Measurements from ENCODE around the gene IRF8. TPM values are rescaled to one million over a fixed set of nuclear protein-coding genes. Genes with fewer than 3 reads are reported as not detected.

The IRF8 gene
- total RNA-seq, 1 experiment from 2014 or later, result 29.5 TPM

DNA sequence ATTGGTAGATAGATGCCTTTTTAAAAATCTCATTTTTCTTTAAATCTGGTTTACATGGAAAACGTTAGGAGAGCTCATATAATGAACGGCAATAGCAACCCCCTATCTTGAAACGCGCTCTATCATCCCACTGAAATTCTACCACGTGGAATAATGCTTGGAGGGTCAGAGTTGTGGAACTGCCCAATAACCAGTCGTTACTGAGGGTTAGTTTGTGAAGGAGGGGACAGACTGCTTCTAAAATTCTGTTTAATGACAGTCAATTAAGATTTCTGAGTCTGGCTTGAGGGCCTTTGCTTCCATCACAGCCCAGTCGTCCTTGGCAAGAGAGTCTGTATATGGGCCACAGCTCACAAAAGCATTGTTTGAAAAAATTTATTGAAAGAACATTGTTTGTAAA, 482 bp downstream of the IRF8 start:
- ChIA-PET CTCF (interaction anchor here (1.0 to 3.4 kb wide), 8 partner anchors 17 to 117 kb away, joined by 3 to 33 read pairs (median 5); no protein-coding TSS in a partner anchor), POLR2A (interaction anchor here (0.5 to 0.6 kb wide), 2 partner anchors 51 to 116 kb away, joined by 4 to 8 read pairs; no protein-coding TSS in a partner anchor)
- DNase-seq, result no peak
- TF ChIP-seq, protein P1, sequence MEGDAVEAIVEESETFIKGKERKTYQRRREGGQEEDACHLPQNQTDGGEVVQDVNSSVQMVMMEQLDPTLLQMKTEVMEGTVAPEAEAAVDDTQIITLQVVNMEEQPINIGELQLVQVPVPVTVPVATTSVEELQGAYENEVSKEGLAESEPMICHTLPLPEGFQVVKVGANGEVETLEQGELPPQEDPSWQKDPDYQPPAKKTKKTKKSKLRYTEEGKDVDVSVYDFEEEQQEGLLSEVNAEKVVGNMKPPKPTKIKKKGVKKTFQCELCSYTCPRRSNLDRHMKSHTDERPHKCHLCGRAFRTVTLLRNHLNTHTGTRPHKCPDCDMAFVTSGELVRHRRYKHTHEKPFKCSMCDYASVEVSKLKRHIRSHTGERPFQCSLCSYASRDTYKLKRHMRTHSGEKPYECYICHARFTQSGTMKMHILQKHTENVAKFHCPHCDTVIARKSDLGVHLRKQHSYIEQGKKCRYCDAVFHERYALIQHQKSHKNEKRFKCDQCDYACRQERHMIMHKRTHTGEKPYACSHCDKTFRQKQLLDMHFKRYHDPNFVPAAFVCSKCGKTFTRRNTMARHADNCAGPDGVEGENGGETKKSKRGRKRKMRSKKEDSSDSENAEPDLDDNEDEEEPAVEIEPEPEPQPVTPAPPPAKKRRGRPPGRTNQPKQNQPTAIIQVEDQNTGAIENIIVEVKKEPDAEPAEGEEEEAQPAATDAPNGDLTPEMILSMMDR (IDR thresholded peaks at IDR 0.05; ENCODE audit: insufficient read depth in 1 of 2, low read depth in 1 of 2, low read length in 1 of 2, severe bottlenecking in 1 of 2, unreplicated experiment in 1 of 2), result no peak
- Histone ChIP-seq H3K9me3 (no peaks in the 10 kb centered on the region), H3K27me3 (replicated peaks; ENCODE audit: control insufficient read depth, insufficient read depth, low read length) (no peaks in the 10 kb centered on the region), H3K4me1 (peaks cover 19% of the 10 kb centered on the region; the same call in 1 of the 2 replicates), H3K4me3 (ENCODE audit: low read depth, low read length) (peak overlapping the region; percentile 78), H3K36me3 (ENCODE audit: control insufficient read depth, insufficient read depth, low read length) (peaks cover 4% of the 10 kb centered on the region; the same call in 1 of the 2 replicates)
- BruUV-seq (replicated peaks), result TSS peak; percentile 63
- Mint-ChIP-seq H3K36me3 (ENCODE audit: insufficient read depth, unreplicated experiment) (peaks cover 26% of the 10 kb centered on the region), H3K27ac (ENCODE audit: unreplicated experiment) (peak overlapping the region; percentile 66), H3K4me3 (ENCODE audit: unreplicated experiment) (peak overlapping the region; percentile 84), H3K9me3 (ENCODE audit: unreplicated experiment) (no peaks in the 10 kb centered on the region), H3K27me3 (ENCODE audit: insufficient read depth, unreplicated experiment) (no peaks in the 10 kb centered on the region), H3K4me1 (ENCODE audit: low read depth, unreplicated experiment) (peaks cover 30% of the 10 kb centered on the region)
- intact Hi-C loops (cut with micrococcal nuclease; ENCODE audit: unreplicated experiment), result loop anchor here (1.0 to 5.0 kb wide), 3 partner anchors 87 to 212 kb away; partner anchors contain the start of gene GINS2

- Mint-ChIP-seq H3K27ac (ENCODE audit: unreplicated experiment) (peak overlapping the region; percentile 66), H3K9me3 (ENCODE audit: unreplicated experiment) (no peaks in the 10 kb centered on the region), H3K36me3 (ENCODE audit: insufficient read depth, unreplicated experiment) (peaks cover 34% of the 10 kb centered on the region), H3K4me3 (ENCODE audit: unreplicated experiment) (peak overlapping the region; percentile 84), H3K27me3 (ENCODE audit: insufficient read depth, unreplicated experiment) (no peaks in the 10 kb centered on the region), H3K4me1 (ENCODE audit: low read depth, unreplicated experiment) (peaks cover 28% of the 10 kb centered on the region)
- no peak for DNase-seq
- ChIA-PET CTCF (interaction anchor here (1.0 to 3.4 kb wide), 5 partner anchors 61 to 116 kb away, joined by 3 to 33 read pairs (median 8); no protein-coding TSS in a partner anchor), POLR2A (no interaction called here)
- Histone ChIP-seq H3K4me3 (ENCODE audit: low read depth, low read length) (peak overlapping the region; percentile 78), H3K36me3 (ENCODE audit: control insufficient read depth, insufficient read depth, low read length) (peaks cover 4% of the 10 kb centered on the region), H3K9me3 (no peaks in the 10 kb centered on the region), H3K27me3 (replicated peaks; ENCODE audit: control insufficient read depth, insufficient read depth, low read length) (no peaks in the 10 kb centered on the region), H3K4me1 (peaks cover 19% of the 10 kb centered on the region; the same call in 1 of the 2 replicates)
- intact Hi-C loops (cut with micrococcal nuclease; ENCODE audit: unreplicated experiment), result no loop called here
- no TSS peak for BruUV-seq (replicated peaks)
- TF ChIP-seq, protein P1 (IDR thresholded peaks at IDR 0.05; ENCODE audit: insufficient read depth in 1 of 2, low read depth in 1 of 2, low read length in 1 of 2, severe bottlenecking in 1 of 2, unreplicated experiment in 1 of 2), result no peak
These were observed 1.2 kb downstream of the IRF8 start for GRCh38 chr16:85900027-85900792.

DNA sequence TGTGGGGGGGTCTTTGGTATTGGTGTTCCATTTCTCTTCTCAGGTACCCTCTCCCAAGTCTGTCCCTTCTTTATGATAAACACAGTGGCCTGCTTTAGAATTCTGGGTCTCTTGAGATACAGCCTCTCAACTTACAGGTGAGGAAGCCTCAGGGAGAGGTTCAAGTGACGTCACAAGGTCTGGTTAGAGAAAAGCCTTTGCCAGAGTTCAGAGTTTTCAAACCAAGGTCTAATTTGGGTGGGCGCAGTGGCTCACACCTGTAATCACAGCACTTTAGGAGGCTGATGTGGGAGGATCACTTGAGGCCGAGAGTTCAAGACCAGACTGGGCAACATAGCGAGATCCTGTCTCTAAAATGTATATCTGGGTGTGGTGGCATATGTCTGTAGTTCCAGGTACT, 2.1 kb downstream of the IRF8 start:
- DNase-seq, result no peak
- intact Hi-C loops (cut with micrococcal nuclease; ENCODE audit: unreplicated experiment), result no loop called here
- H3K9me3 Mint-ChIP-seq (ENCODE audit: unreplicated experiment), result no peaks in the 10 kb centered on the region
- TF ChIP-seq, protein P1 (IDR thresholded peaks at IDR 0.05; ENCODE audit: insufficient read depth in 1 of 2, low read depth in 1 of 2, low read length in 1 of 2, severe bottlenecking in 1 of 2, unreplicated experiment in 1 of 2), result no peak
- no peaks in the 10 kb centered on the region for H3K27me3 Mint-ChIP-seq (ENCODE audit: insufficient read depth, unreplicated experiment)
- H3K4me3 Mint-ChIP-seq (ENCODE audit: unreplicated experiment), result no peak overlapping the region
- POLR2A ChIA-PET, result no interaction called here
- H3K4me3 ChIP-seq (ENCODE audit: low read depth, low read length), result no peak overlapping the region
- H3K4me1 Mint-ChIP-seq (ENCODE audit: low read depth, unreplicated experiment), result peaks cover 24% of the 10 kb centered on the region
- H3K36me3 ChIP-seq (ENCODE audit: control insufficient read depth, insufficient read depth, low read length), result peaks cover 8% of the 10 kb centered on the region
- no peak overlapping the region for H3K27ac Mint-ChIP-seq (ENCODE audit: unreplicated experiment)
- H3K4me1 ChIP-seq, result peaks cover 19% of the 10 kb centered on the region; the same call in 1 of the 2 replicates
- CTCF ChIA-PET, result interaction anchor here (1.4 kb wide), 1 partner anchor 82 kb away, joined by 3 read pairs; no protein-coding TSS in a partner anchor
- no peaks in the 10 kb centered on the region for H3K27me3 ChIP-seq (replicated peaks; ENCODE audit: control insufficient read depth, insufficient read depth, low read length)
- no TSS peak for BruUV-seq (replicated peaks)
- peaks cover 42% of the 10 kb centered on the region for H3K36me3 Mint-ChIP-seq (ENCODE audit: insufficient read depth, unreplicated experiment)
- H3K9me3 ChIP-seq, result no peaks in the 10 kb centered on the region

Measured in Caco-2 (cell line).